ENCODE data around the gene SORCS2. TPM values are rescaled to one million over a fixed set of nuclear protein-coding genes. Genes with fewer than 3 reads are reported as not detected.
A peak's percentile ranks its signal among the peaks of the same experiment; 100 is the strongest.

SORCS2 gene
- total RNA-seq, 1 donor from 2014 or later: 7.2 TPM

DNA sequence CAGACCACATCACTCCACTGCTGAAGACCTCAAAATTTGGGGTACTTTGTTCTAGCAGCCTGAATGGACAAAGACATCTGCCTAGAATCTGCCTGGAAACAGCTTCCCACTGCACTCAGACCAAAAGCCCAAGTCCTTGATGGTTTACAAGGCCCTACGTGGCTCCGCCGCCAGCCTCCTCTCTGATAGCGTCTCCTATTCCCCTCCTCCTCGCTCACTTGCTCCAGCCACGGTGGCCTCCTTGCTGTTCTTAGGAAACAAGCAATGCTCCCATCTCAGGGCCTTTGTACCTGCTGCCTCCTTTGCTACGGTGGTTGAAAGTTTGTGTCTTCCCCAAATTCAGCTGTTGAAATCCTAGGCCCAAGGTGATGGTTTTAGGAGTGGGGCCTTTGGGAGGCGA is 34.7 kb upstream of the SORCS2 start:
- intact Hi-C loops (cut with DNase I): no loop called here
- no peaks in the 10 kb centered on the region for H3K9me3 ChIP-seq
- H3K4me1 ChIP-seq: no peaks in the 10 kb centered on the region
- ATAC-seq: no peak
- H3K36me3 ChIP-seq: no peaks in the 10 kb centered on the region
- peak; percentile 21 for DNase-seq
- H3K27ac ChIP-seq: no peak overlapping the region
- TF ChIP-seq, protein P1, sequence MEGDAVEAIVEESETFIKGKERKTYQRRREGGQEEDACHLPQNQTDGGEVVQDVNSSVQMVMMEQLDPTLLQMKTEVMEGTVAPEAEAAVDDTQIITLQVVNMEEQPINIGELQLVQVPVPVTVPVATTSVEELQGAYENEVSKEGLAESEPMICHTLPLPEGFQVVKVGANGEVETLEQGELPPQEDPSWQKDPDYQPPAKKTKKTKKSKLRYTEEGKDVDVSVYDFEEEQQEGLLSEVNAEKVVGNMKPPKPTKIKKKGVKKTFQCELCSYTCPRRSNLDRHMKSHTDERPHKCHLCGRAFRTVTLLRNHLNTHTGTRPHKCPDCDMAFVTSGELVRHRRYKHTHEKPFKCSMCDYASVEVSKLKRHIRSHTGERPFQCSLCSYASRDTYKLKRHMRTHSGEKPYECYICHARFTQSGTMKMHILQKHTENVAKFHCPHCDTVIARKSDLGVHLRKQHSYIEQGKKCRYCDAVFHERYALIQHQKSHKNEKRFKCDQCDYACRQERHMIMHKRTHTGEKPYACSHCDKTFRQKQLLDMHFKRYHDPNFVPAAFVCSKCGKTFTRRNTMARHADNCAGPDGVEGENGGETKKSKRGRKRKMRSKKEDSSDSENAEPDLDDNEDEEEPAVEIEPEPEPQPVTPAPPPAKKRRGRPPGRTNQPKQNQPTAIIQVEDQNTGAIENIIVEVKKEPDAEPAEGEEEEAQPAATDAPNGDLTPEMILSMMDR (IDR thresholded peaks at IDR 0.05): no peak
- H3K27me3 ChIP-seq: no peaks in the 10 kb centered on the region
- H3K4me3 ChIP-seq: no peak overlapping the region

DNA sequence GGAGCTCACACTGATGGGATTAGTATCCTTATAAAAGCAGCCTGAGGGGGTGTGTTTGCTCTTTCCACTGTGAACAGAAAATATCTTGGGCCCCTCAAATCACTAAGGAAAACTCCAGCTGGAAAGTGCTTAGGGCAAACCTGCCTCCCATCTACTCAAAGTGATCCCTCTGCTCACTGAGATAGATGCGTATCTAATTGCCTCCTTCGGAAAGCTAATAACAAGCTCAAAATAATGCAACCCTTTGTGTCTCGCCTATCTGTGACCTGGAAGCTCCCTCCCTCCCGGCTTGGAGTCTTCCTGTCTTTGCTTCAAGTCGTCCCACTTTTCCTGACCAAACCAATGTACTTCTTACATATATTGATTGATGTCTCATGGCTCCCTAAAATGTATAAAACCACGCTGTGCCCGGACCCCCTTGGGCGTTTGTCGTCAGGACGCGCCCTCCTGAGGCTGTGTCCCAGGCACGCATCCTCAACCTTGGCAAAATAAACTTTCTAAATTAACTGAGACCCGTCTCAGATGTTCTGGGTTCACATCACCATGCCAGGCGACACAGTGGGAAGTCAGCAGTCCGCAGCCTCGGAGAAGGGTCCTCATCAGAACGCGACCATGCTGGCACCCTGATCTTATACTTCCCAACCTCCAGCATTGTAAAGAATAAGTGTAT is 34.1 kb upstream of the SORCS2 start:
- H3K27me3 ChIP-seq: no peaks in the 10 kb centered on the region
- no peaks in the 10 kb centered on the region for H3K36me3 ChIP-seq
- no peak for ATAC-seq
- no peaks in the 10 kb centered on the region for H3K9me3 ChIP-seq
- no peak overlapping the region for H3K4me3 ChIP-seq
- intact Hi-C loops (cut with DNase I): no loop called here
- TF ChIP-seq, protein P1 (IDR thresholded peaks at IDR 0.05): no peak
- peak; percentile 17 for DNase-seq
- H3K4me1 ChIP-seq: no peaks in the 10 kb centered on the region
- H3K27ac ChIP-seq: no peak overlapping the region

DNA sequence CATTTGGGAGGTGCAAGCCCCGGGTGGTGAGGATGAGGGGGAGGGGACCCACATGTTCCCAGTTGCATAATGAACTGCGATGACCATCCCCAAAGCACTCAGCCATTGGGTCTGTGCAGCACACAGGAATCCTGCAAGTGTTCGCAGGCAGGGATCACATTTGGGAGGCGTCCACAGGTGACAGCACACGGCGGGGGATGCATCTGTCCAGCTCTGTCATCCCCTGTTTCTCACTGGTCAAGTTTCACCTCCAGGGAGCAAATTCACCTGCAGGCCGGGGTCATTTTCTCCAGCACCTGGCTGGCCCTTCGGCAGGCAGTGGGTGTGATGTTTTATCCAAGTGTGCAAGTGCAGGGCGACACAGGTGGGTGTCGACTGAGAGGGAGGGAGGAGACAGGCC is 33.3 kb upstream of the SORCS2 start:
- H3K27ac ChIP-seq: no peak overlapping the region
- DNase-seq: peak; percentile 38
- no peaks in the 10 kb centered on the region for H3K27me3 ChIP-seq
- intact Hi-C loops (cut with DNase I): no loop called here
- no peak for ATAC-seq
- no peaks in the 10 kb centered on the region for H3K36me3 ChIP-seq
- H3K9me3 ChIP-seq: no peaks in the 10 kb centered on the region
- H3K4me3 ChIP-seq: no peak overlapping the region
- H3K4me1 ChIP-seq: no peaks in the 10 kb centered on the region
- TF ChIP-seq, protein P1 (IDR thresholded peaks at IDR 0.05): no peak

- H3K9me3 ChIP-seq: no peaks in the 10 kb centered on the region
- no peaks in the 10 kb centered on the region for H3K36me3 ChIP-seq
- intact Hi-C loops (cut with DNase I): no loop called here
- TF ChIP-seq, protein P1 (IDR thresholded peaks at IDR 0.05): no peak
- ATAC-seq (no peak), DNase-seq (peak; percentile 13)
- no peaks in the 10 kb centered on the region for H3K4me1 ChIP-seq
- no peak overlapping the region for H3K27ac ChIP-seq
- no peaks in the 10 kb centered on the region for H3K27me3 ChIP-seq
- no peak overlapping the region for H3K4me3 ChIP-seq
Observed at GRCh38 chr4:7159923-7160322, 32.4 kb upstream of the SORCS2 start.

DNA sequence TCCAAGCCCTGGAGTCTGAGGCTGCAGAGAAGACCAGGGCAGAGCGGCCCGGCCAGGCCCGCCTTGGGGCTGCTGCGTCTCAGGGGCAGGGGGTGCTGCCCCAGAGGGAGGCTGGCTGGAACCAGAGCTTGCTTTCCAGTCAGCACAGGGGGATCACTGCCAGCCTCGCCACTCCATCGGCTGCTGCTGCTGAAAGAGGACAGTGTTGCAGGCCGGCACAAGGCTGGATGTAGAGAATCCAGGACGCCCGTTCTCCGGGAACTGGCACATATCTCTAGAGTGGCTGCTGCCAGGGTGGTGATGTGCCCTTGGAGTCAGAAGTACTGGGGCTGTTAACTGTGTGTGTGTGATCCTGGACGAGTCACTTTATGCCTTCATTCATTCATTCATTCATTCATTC is 31.9 kb upstream of the SORCS2 start:
- Histone ChIP-seq H3K9me3 (no peaks in the 10 kb centered on the region), H3K4me3 (no peak overlapping the region), H3K27me3 (no peaks in the 10 kb centered on the region), H3K4me1 (no peaks in the 10 kb centered on the region), H3K36me3 (no peaks in the 10 kb centered on the region), H3K27ac (no peak overlapping the region)
- TF ChIP-seq, protein P1 (IDR thresholded peaks at IDR 0.05): no peak
- ATAC-seq: no peak
- intact Hi-C loops (cut with DNase I): no loop called here
- peak; percentile 39 for DNase-seq
